WTC11 (cell line): ENCODE results near the gene RYR1.

ENCODE experiments used
- AR ChIP-seq: fragments of 250-450 bp; sonication (Bioruptor Pico); IDR thresholded peaks from 2 replicates; pipeline ENCODE4 v1.9.0; 2021; ENCODE audit warnings: mild to moderate bottlenecking
- CTCF ChIP-seq: fragments of 200-600 bp; IDR thresholded peaks from 2 replicates; pipeline ENCODE4 v1.8.0; 2022; ENCODE audit warnings: antibody characterized with exemption
- GABPB1 ChIP-seq: sonication (generic); formaldehyde crosslinking; IDR thresholded peaks from 2 replicates; pipeline ENCODE4 v1.8.1; 2023; ENCODE audit warnings: mild to moderate bottlenecking, missing genetic modification reagents
- SMAD4 ChIP-seq: sonication (generic); formaldehyde crosslinking; IDR thresholded peaks from 2 replicates; pipeline ENCODE4 v1.8.0; 2022; ENCODE audit warnings: mild to moderate bottlenecking, missing genetic modification reagents

- TF ChIP-seq CTCF (no peak), AR (CRISPR knock-in tag) (no peak), SMAD4 (no peak), GABPB1 (CRISPR knock-in tag) (no peak)
Measured at GRCh38 chr19:38394488-38394887, 39.0 kb upstream of the RYR1 start.
